Activated naive CD4-positive, alpha-beta T cell treated with Interleukin-2 at 50 U/mL for 16 hours (primary cell): Measurements from ENCODE around the gene ASB10.

Source experiments
- DNase-seq: peaks from one replicate; pipeline ENCODE4 v3.0.0-alpha.2; 2020

The ASB10 gene

DNA sequence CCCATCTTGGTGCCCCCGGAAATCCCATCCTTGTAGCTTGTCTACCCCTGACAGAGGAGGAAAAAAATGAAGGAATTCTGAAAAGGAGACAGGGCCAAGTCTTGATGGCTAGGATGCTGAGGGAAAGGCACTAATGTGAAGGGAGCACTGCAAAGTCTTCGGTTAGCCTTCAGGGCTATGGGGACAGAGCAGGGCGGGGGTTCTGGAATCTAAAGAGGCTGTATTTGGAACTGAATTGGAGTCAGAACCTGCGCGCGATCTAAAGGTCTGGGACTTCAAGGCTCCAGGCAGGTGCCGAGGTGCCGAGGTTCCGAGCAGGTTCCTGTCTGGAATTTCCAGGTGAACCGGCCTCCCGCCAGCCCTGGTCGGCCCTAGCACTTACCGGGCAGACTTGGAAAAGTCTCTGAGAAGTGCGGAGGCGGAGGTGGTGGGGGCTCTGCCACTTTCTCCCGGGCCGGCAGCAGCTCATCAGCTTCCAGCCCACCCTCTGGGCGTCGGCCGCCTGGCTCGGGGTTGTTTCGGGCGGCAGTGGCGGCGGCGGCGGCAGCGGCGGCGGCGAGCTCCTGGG, 20.3 kb downstream of the ASB10 start:
- DNase-seq = no peak

DNA sequence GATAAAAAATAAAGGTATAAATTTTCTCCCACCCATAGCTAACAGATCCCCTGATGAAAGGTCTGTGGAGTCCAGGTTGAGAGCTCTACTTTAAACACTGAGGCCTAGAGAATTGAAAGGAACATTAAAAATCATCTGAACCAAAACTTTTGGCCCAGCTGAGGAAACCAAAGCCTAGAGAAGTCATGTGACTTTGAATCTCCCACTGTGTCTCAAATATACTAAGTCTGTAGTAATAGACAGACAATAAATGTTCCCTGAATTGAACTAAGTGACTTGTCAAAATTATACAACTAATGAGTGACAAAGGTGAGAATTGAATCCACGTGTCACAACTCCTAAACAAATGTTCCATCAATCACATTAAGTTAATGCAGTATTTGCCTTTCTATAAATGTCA, 25.3 kb downstream of the ASB10 start:
- DNase-seq = no peak

GRCh38 chr7:151157645-151158329, 29.3 kb downstream of the ASB10 start:
- no peak for DNase-seq

GRCh38 chr7:151152643-151153513, 34.2 kb downstream of the ASB10 start:
- DNase-seq = no peak

GRCh38 chr7:151150388-151150787, 36.7 kb downstream of the ASB10 start:
- no peak for DNase-seq

DNA sequence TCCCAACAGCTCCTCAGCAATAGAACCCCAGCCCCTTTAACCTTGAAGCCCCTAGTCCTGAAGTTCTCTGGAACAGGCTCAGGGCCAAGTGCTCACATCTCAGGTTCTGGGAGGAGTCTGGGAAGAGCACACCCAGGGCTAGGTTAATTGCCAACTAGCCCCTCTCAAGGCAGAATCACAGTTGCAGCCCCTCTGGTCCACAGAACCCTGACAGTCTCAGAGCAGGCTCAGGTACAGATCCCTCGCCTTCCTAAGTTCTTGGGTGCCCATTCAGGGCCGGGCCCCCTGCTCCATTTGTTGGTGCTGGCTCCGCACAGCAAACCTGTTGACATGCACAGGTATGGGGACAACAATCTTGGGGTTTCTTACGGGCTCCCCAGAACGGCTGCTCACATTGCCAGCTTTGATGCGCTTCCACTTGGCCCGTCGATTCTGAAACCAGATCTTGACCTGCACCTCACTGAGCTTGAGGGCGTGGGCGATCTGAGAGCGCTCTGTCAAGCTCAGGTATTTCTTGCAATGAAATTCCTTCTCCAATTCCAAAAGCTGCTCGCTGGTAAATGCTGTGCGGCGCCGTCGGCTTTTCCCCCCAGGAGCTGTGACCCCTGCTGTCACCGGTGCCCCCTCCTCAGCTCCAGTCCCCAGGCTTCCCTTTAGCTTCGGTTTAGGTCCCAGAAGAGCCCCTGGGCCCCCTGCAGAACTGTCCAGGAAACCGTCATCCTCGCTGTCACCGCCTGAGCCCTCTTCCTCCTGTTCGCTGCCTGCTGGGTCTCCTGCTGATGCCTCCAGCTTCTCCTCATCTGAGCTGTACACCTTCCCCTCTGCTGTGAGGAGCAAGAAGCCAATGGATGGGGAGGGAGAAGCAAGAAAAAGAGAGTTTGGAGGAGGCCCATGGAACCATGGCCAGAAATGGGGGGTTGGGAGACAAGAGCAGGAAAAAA, 38.5 kb downstream of the ASB10 start:
- no peak for DNase-seq

DNA sequence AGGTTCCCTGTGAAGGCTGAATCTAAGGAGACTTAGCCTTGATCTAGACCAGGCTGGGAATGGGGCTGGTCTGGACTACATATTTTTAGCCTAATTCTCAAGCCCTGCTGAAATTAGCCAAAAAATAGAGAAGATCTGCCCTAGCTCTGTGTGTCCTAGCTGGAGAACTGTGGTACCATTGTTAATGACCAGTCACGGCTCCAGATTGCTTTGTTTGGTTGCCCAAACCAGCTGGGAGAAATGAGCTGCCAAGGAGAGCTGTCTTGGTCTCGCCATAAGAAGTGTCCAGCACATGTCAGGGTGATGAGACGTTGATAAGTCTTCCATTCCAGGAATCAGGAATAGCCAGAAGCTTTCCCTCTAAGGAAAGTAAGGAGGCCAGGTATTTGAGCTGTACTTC, 40.3 kb downstream of the ASB10 start:
- no peak for DNase-seq

- no peak for DNase-seq
Measured at GRCh38 chr7:151144387-151144786, 42.7 kb downstream of the ASB10 start.

DNA sequence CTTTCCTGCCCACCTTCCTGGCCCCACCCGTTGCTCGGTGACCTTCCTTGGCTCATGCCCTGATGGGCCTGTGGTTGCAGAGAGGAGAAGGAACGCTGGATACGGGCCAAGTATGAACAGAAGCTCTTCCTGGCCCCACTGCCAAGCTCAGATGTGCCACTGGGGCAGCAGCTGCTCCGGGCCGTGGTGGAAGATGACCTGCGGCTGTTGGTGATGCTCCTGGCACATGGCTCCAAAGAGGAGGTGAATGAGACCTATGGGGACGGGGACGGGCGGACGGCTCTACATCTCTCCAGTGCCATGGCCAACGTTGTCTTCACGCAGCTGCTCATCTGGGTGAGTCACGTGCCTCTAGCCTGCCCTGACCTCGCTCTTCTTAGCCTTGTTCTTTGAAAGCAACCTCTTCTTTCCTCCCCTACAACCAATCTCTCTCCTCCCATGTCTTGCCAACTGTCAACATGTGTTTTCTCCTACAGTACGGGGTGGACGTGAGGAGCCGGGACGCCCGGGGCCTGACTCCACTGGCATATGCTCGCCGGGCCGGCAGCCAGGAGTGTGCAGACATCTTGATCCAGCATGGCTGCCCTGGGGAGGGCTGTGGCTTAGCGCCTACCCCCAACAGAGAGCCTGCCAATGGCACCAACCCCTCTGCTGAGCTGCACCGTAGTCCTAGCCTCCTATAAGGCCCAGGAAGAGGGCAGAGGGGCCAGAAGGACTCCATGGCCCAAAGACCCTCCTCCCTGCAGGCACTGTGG, 43.6 kb downstream of the ASB10 start:
- DNase-seq = no peak

DNA sequence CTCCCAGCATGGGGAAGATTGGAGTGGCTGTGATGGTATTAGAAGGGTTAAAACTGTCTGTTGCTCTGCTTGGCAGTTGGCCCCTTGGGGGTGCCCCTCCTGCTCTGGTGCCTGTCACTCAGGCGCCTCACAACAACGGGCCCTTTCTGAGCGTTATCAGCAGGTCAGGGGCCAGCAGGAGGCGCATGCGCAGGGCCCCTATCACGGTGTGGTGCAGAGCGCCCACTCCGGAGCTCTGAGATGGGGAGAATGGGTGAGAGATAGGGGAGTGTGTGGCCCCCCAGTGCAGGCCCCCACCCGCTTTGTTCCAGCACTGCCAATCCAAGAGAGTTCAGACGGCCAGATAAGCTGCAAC, 44.4 kb downstream of the ASB10 start:
- no peak for DNase-seq

- DNase-seq = no peak
Measured at GRCh38 chr7:151141855-151142685, 45.0 kb downstream of the ASB10 start.

DNA sequence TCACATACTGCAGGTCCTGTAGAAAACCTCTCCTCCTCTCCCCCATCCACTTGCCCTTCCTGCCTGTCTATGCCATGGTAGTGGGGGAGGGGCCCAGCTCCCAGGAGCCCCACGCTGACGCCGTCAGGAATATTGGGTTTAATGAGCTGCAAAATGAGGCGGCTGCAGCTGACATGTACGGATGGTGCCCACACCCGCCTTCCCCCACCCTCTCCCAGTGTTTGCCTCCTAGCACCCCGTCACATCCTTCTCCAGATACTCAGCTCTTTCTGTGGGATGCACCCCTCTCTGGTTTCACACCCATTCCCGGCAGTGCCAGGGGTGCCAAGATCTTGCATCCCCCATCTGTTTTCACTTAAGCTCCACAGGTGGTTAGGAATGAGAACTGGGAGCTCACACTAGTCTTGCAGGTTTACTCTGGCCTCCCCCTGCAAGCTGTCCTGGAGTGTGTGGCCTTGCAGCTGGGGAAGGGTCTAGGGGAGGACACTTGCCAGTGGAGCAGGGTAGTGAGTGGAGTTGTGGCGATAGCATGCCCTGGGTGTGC, 45.7 kb downstream of the ASB10 start:
- DNase-seq = no peak

DNA sequence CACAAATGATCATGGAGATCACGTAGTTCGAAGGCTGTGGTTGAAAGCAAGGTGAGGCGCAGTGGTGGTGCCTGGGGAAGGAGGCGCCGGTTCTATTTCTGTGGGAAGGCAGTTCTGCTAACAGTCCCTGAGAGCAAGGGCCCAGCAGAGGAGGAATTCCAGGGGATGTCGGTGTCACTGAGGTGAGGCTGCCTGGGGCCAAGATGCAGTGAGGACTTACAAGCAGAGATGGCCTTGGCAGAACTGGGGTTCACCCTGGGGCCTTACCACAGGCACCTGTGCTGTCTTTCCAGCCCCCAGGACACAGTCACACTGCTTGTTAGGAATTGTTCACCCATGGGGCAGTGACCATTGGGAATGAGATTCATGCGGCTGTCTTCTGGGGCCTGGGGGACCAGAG, 46.2 kb downstream of the ASB10 start:
- DNase-seq = no peak

GRCh38 chr7:151139791-151140190, 47.3 kb downstream of the ASB10 start:
- DNase-seq = no peak

- no peak for DNase-seq
Measured at GRCh38 chr7:151139071-151139790, 47.8 kb downstream of the ASB10 start.

DNA sequence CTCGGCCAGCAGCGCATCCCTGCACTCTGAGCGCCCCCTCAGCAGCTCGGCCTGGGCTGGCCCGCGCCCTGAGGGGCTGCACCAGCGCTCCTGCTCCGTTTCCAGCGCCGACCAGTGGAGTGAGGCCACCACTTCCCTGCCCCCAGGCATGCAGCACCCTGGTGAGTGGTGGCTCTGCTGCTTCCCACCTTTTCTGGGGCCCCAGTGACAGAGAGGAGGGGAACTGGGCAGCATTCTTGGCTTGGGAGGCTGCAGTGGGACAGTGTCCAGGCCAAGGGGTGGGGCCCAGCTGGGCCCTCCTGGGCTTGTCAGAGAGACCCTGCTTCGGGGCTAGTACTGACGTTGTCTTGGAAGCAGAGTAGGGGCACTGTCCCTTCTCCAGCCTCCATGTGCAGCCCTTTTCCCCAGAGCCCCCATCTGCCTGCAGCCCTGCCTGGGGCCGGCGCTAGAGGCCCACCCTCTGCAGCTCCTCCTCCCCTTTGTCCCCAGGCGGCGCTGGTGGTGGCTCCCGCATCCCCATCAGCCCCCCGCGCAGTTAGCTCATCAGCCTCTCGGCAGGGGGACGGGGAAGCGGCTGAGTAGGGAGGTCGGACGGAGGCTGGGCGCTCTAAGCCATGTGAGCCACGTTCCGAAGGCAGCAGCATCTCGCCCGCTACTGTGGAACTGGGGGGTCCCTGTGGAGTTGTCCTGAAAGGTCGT, 48.7 kb downstream of the ASB10 start:
- DNase-seq = no peak

DNA sequence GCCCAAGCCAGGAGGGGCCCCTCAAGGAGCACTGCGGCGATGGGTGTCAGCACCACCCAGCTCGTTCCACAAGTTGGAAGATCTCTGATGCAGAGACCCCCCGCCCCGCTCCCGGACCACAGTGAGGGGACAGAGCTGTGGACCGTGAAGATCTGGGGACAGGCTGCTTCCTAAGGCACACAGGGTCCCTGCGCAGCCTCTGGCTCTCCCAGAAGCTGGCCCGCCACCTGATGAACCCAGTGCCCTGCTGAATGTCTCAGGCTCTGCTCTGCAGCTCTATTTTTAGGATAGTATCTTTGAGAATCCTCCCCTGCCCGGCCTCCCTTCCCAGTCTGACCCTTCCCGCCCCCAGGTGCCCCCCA, 49.3 kb downstream of the ASB10 start:
- no peak for DNase-seq

DNA sequence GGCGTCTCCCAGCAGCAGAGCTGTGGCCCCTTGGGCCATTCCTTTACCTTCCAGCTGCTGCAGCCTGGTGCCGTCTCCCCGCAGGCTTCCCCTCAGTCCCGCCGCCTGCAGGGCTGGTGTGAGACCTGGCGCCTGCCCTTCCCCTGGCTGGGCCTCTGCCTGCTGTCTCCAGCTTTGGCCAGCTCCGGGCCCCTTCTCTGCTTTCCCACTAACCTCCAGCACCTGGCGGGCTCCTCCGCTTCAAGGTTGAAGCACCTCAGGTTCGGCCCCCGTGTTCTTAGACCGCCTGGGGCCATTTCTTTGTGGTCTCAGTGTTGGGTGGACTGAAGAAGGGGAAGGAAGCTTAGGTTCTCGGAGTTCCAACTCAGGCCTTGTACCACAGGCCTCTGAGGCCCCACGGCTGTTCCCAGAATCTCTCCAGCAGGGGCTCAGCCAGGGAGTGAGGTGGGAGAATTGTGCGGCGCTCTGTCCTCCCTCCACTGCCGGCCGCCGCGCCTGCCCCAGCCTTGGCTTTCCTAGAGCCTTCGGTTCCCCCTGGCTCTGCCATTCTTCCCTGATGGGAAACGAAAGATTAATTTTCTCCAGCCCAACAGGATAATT, 49.9 kb downstream of the ASB10 start:
- no peak for DNase-seq
